GM12878 (cell line): ENCODE results near the gene KNSTRN.

ENCODE experiments used
- CEBPB ChIP-seq, 2 experiments: fragments of 150-350 bp in 1 of 2; IDR thresholded peaks; 2 replicates each; pipeline ENCODE4 v1.6.1; 2012 to 2014; ENCODE audit warnings: low read depth in 2 of 2, low read length in 2 of 2, borderline replicate concordance in 1 of 2, inconsistent platforms in 1 of 2
- EP300 ChIP-seq, 2 experiments: fragments of 150-350 bp in 1 of 2; IDR thresholded peaks; 2 replicates each; pipeline ENCODE4 v1.6.1; 2011 to 2012; ENCODE audit warnings: low read depth in 2 of 2, low read length in 2 of 2, borderline replicate concordance in 1 of 2, improper control_type of control experiment in 1 of 2, inconsistent platforms in 1 of 2; ENCODE audit not compliant: control insufficient read depth in 1 of 2
- ESRRA ChIP-seq: IDR thresholded peaks from 2 replicates; pipeline ENCODE4 v1.6.1; 2012; ENCODE audit warnings: mild to moderate bottlenecking, low read length, improper control_type of control experiment
- EZH2 ChIP-seq: IDR thresholded peaks from 2 replicates; pipeline ENCODE4 v1.6.1; 2012; ENCODE audit warnings: low read depth, mild to moderate bottlenecking, control low read depth, inconsistent platforms, low read length, borderline replicate concordance; ENCODE audit not compliant: control insufficient read depth
- POLR2A ChIP-seq: IDR thresholded peaks from 2 replicates; pipeline ENCODE4 v1.6.1; 2011; ENCODE audit warnings: low read depth, mild to moderate bottlenecking, low read length
- SMC3 ChIP-seq: IDR thresholded peaks from 2 replicates; pipeline ENCODE4 v1.6.1; 2011; ENCODE audit warnings: low read length, improper control_type of control experiment, borderline replicate concordance
- ZSCAN29 ChIP-seq: fragments of 450-650 bp; IDR thresholded peaks from 2 replicates; pipeline ENCODE4 v1.6.1; 2017; ENCODE audit warnings: mild to moderate bottlenecking, moderate library complexity
- TF ChIP-seq, protein P1 (sequence below), 3 experiments: IDR thresholded peaks in 2 of 3; conservative IDR thresholded peaks in 1 of 3; 2 replicates each; pipeline ENCODE4 v1.5.1; 2011; ENCODE audit warnings: low read depth in 3 of 3, low read length in 3 of 3, mild to moderate bottlenecking in 3 of 3, control low read depth in 2 of 3, moderate library complexity in 2 of 3, inconsistent platforms in 1 of 3, mixed read lengths in 1 of 3; ENCODE audit not compliant: control insufficient read depth in 2 of 3, insufficient read depth in 1 of 3; ENCODE audit errors: extremely low read depth in 1 of 3

DNA sequence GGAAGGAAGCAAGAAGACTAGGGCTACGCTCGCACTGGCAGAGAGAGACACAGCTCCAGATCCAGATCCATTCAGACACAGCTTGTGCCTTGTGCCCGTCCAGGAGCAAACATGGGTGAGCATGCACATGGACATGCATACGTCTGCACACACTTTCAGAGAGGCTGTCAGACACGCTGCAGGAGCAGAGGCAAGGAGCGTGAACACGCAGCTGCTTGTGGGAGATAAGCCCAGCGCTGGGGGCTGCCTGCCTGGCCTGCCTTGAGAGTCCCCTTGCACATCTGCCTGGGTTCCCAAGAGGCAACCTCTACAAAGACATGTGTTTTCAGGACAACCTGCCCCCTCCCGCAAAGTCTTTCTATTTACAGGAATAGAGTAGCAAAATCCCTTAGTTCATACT is 44.7 kb downstream of the KNSTRN start:
- no peak for TF ChIP-seq CEBPB (IDR thresholded peaks at IDR 0.05; ENCODE audit: borderline replicate concordance in 1 of 2, low read depth in 2 of 2, low read length in 2 of 2)
- TF ChIP-seq EZH2: no peak
- no peak for TF ChIP-seq POLR2A
- TF ChIP-seq ESRRA: no peak
- TF ChIP-seq, protein P1, sequence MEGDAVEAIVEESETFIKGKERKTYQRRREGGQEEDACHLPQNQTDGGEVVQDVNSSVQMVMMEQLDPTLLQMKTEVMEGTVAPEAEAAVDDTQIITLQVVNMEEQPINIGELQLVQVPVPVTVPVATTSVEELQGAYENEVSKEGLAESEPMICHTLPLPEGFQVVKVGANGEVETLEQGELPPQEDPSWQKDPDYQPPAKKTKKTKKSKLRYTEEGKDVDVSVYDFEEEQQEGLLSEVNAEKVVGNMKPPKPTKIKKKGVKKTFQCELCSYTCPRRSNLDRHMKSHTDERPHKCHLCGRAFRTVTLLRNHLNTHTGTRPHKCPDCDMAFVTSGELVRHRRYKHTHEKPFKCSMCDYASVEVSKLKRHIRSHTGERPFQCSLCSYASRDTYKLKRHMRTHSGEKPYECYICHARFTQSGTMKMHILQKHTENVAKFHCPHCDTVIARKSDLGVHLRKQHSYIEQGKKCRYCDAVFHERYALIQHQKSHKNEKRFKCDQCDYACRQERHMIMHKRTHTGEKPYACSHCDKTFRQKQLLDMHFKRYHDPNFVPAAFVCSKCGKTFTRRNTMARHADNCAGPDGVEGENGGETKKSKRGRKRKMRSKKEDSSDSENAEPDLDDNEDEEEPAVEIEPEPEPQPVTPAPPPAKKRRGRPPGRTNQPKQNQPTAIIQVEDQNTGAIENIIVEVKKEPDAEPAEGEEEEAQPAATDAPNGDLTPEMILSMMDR (IDR thresholded peaks at IDR 0.05 in 2 of 3, conservative IDR thresholded peaks at IDR 0.05 in 1 of 3; ENCODE audit: control insufficient read depth in 2 of 3, extremely low read depth in 1 of 3, insufficient read depth in 1 of 3, low read depth in 3 of 3, low read length in 3 of 3): no peak
- no peak for TF ChIP-seq SMC3
- no peak for TF ChIP-seq ZSCAN29
- no peak for TF ChIP-seq EP300 (IDR thresholded peaks at IDR 0.05; ENCODE audit: borderline replicate concordance in 1 of 2, control insufficient read depth in 1 of 2, low read depth in 2 of 2, low read length in 2 of 2)
